ENCODE data around the gene LCN2. TPM values are rescaled to one million over a fixed set of nuclear protein-coding genes. Genes with fewer than 3 reads are reported as not detected.
A peak's percentile ranks its signal among the peaks of the same experiment; 100 is the strongest.

LCN2 gene
- polyA plus RNA-seq, 1 donor = 1.1 TPM

GRCh38 chr9:128149951-128150593 lies 819 bp downstream of the LCN2 start:
- no peak for DNase-seq (ENCODE audit: low read depth)

GRCh38 chr9:128150594-128151308 lies 1.5 kb downstream of the LCN2 start:
- DNase-seq (ENCODE audit: low read depth) = no peak

GRCh38 chr9:128151309-128152132 lies 2.3 kb downstream of the LCN2 start:
- no peak for DNase-seq (ENCODE audit: low read depth)

GRCh38 chr9:128152133-128153059 lies 3.1 kb downstream of the LCN2 start:
- no peak for DNase-seq (ENCODE audit: low read depth)

GRCh38 chr9:128153060-128153946 lies 4.0 kb downstream of the LCN2 start:
- no peak for DNase-seq (ENCODE audit: low read depth)

GRCh38 chr9:128153947-128154695 lies 4.9 kb downstream of the LCN2 start:
- no peak for DNase-seq (ENCODE audit: low read depth)

- no peak for DNase-seq (ENCODE audit: low read depth)
These were observed 6.7 kb downstream of the LCN2 start for GRCh38 chr9:128155736-128156500.

- no peak for DNase-seq (ENCODE audit: low read depth)
These were observed 10.2 kb downstream of the LCN2 start for GRCh38 chr9:128159522-128159783.

GRCh38 chr9:128159784-128160602 lies 10.7 kb downstream of the LCN2 start, which contains the start of gene BBLN:
TSS of gene BBLN (plus strand) at chr9:128160265. CDS start at chr9:128160408, 143 bp downstream.
- DNase-seq (ENCODE audit: low read depth) = peak; percentile 62

- no peak for DNase-seq (ENCODE audit: low read depth)
These were observed 11.3 kb downstream of the LCN2 start for GRCh38 chr9:128160603-128160987.

- DNase-seq (ENCODE audit: low read depth) = no peak
These were observed 12.1 kb downstream of the LCN2 start for GRCh38 chr9:128161215-128161902.

GRCh38 chr9:128162215-128163026 lies 13.2 kb downstream of the LCN2 start:
- DNase-seq (ENCODE audit: low read depth) = no peak

GRCh38 chr9:128163027-128163515 lies 13.8 kb downstream of the LCN2 start:
- no peak for DNase-seq (ENCODE audit: low read depth)

- DNase-seq (ENCODE audit: low read depth) = no peak
These were observed 14.5 kb downstream of the LCN2 start for GRCh38 chr9:128163523-128164306.

- DNase-seq (ENCODE audit: low read depth) = no peak
These were observed 15.1 kb downstream of the LCN2 start for GRCh38 chr9:128164307-128164885.

All from forelimb muscle (tissue), 1 donor.